ENCODE measurements around the gene SQSTM1.

GRCh38 chr5:179786861-179787260 lies 33.8 kb upstream of the SQSTM1 start:
- TF ChIP-seq, protein P1, sequence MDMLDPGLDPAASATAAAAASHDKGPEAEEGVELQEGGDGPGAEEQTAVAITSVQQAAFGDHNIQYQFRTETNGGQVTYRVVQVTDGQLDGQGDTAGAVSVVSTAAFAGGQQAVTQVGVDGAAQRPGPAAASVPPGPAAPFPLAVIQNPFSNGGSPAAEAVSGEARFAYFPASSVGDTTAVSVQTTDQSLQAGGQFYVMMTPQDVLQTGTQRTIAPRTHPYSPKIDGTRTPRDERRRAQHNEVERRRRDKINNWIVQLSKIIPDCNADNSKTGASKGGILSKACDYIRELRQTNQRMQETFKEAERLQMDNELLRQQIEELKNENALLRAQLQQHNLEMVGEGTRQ (CRISPR knock-in tag; IDR thresholded peaks at IDR 0.05): no peak
- TF ChIP-seq, protein P2, sequence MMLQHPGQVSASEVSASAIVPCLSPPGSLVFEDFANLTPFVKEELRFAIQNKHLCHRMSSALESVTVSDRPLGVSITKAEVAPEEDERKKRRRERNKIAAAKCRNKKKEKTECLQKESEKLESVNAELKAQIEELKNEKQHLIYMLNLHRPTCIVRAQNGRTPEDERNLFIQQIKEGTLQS (IDR thresholded peaks at IDR 0.05): no peak
- TF ChIP-seq, protein P2 (CRISPR knock-in tag; conservative IDR thresholded peaks at IDR 0.05): no peak
- TF ChIP-seq CBX2 (IDR thresholded peaks at IDR 0.05; ENCODE audit: insufficient read depth, low read length, poor library complexity, severe bottlenecking) (no peak), CTCF (IDR thresholded peaks at IDR 0.05 in 2 of 3, conservative IDR thresholded peaks at IDR 0.05 in 1 of 3; ENCODE audit: insufficient read depth in 2 of 3, low read depth in 1 of 3, low read length in 3 of 3) (no peak), ZNF140 (CRISPR knock-in tag; IDR thresholded peaks at IDR 0.05) (no peak), NFRKB (IDR thresholded peaks at IDR 0.05; ENCODE audit: low read depth) (no peak), REST (IDR thresholded peaks at IDR 0.05; ENCODE audit: borderline replicate concordance) (no peak), REST (CRISPR knock-in tag; IDR thresholded peaks at IDR 0.05; ENCODE audit: low read depth) (no peak), TARDBP (IDR thresholded peaks at IDR 0.05) (no peak), EZH2 (IDR thresholded peaks at IDR 0.05; ENCODE audit: borderline replicate concordance, low read depth, low read length) (no peak)
- TF ChIP-seq, protein P3, sequence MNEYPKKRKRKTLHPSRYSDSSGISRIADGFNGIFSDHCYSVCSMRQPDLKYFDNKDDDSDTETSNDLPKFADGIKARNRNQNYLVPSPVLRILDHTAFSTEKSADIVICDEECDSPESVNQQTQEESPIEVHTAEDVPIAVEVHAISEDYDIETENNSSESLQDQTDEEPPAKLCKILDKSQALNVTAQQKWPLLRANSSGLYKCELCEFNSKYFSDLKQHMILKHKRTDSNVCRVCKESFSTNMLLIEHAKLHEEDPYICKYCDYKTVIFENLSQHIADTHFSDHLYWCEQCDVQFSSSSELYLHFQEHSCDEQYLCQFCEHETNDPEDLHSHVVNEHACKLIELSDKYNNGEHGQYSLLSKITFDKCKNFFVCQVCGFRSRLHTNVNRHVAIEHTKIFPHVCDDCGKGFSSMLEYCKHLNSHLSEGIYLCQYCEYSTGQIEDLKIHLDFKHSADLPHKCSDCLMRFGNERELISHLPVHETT (CRISPR knock-in tag; conservative IDR thresholded peaks at IDR 0.05 in 1 of 2, IDR thresholded peaks at IDR 0.05 in 1 of 2): no peak

All from K562 (cell line).